DND-41 (cell line): ENCODE data around the gene MYO16.

ENCODE experiments used
- CTCF ChIP-seq: IDR thresholded peaks from 2 replicates; pipeline ENCODE4 v1.5.1; 2012; ENCODE audit warnings: borderline replicate concordance, low read length, moderate library complexity, mild to moderate bottlenecking; ENCODE audit not compliant: poor library complexity, severe bottlenecking; ENCODE audit errors: extremely low read depth
- EZH2 ChIP-seq: IDR thresholded peaks from 3 replicates; pipeline ENCODE4 v1.6.1; 2012; ENCODE audit warnings: borderline replicate concordance, low read depth, mild to moderate bottlenecking, moderate library complexity, low read length, inconsistent platforms; ENCODE audit not compliant: severe bottlenecking

- TF ChIP-seq CTCF (no peak), EZH2 (no peak)
These were observed 353.9 kb downstream of the MYO16 start for GRCh38 chr13:108983273-108983672.
